DMS153 (cell line): ENCODE results near the gene BNC1.

ENCODE experiments used
- DNase-seq: peaks from one replicate; lab custom pipeline; 2025; lab: John Stamatoyannopoulos, UW

The BNC1 gene

GRCh38 chr15:83284559-83285283 is at the start of gene BNC1:
Gene BNC1 (minus strand): TSS chr15:83284664. CDS start chr15:83284628, 36 bp downstream.
- no peak for DNase-seq

- DNase-seq, result no peak
Observed at GRCh38 chr15:83327041-83327440, 42.6 kb upstream of the BNC1 start.

GRCh38 chr15:83324799-83325198 is 40.3 kb upstream of the BNC1 start:
- DNase-seq, result no peak

GRCh38 chr15:83323296-83323711 is 38.8 kb upstream of the BNC1 start:
- no peak for DNase-seq

GRCh38 chr15:83322691-83323090 is 38.2 kb upstream of the BNC1 start:
- DNase-seq, result no peak

GRCh38 chr15:83322061-83322460 is 37.6 kb upstream of the BNC1 start:
- DNase-seq, result no peak

- no peak for DNase-seq
Observed at GRCh38 chr15:83320844-83321243, 36.4 kb upstream of the BNC1 start.

- no peak for DNase-seq
Observed at GRCh38 chr15:83320404-83320803, 35.9 kb upstream of the BNC1 start.

- no peak for DNase-seq
Observed at GRCh38 chr15:83319771-83320170, 35.3 kb upstream of the BNC1 start.

GRCh38 chr15:83318861-83319415 is 34.5 kb upstream of the BNC1 start:
- DNase-seq, result no peak

- DNase-seq, result no peak
Observed at GRCh38 chr15:83318036-83318435, 33.6 kb upstream of the BNC1 start.

GRCh38 chr15:83312071-83312470 is 27.6 kb upstream of the BNC1 start:
- no peak for DNase-seq

- no peak for DNase-seq
Observed at GRCh38 chr15:83310521-83311456, 26.3 kb upstream of the BNC1 start.

GRCh38 chr15:83308671-83309070 is 24.2 kb upstream of the BNC1 start:
- no peak for DNase-seq

GRCh38 chr15:83306561-83306960 is 22.1 kb upstream of the BNC1 start:
- no peak for DNase-seq

GRCh38 chr15:83305704-83306291 is 21.3 kb upstream of the BNC1 start:
- DNase-seq, result no peak

- DNase-seq, result no peak
Observed at GRCh38 chr15:83304861-83305703, 20.6 kb upstream of the BNC1 start.

GRCh38 chr15:83303535-83303934 is 19.1 kb upstream of the BNC1 start:
- no peak for DNase-seq

GRCh38 chr15:83300826-83301225 is 16.4 kb upstream of the BNC1 start:
- no peak for DNase-seq

GRCh38 chr15:83299462-83299861 is 15.0 kb upstream of the BNC1 start:
- no peak for DNase-seq

GRCh38 chr15:83295417-83295816 is 11.0 kb upstream of the BNC1 start:
- no peak for DNase-seq

GRCh38 chr15:83293201-83293600 is 8.7 kb upstream of the BNC1 start:
- no peak for DNase-seq
